Measurements from ENCODE around the gene UMODL1.

The UMODL1 gene

GRCh38 chr21:42182713-42183371 lies 111.7 kb downstream of the UMODL1 start:
- TF ChIP-seq EZH2 (IDR thresholded peaks at IDR 0.05) (no peak), FOXP2 (optimal IDR thresholded peaks at IDR 0.05; ENCODE audit: control extremely low read depth, extremely low read length, insufficient read depth) (no peak), POLR2AphosphoS5 (IDR thresholded peaks at IDR 0.05; ENCODE audit: borderline replicate concordance, low read depth, low read length) (no peak)
- Histone ChIP-seq H3K36me3 (ENCODE audit: insufficient read depth, low read length) (no peaks in the 10 kb centered on the region), H3K27ac (no peak overlapping the region), H3K9ac (ENCODE audit: insufficient read length) (no peak overlapping the region), H3K4me3 (no peak overlapping the region), H3K9me3 (ENCODE audit: low read depth, low read length) (no peaks in the 10 kb centered on the region)
- DNase-seq (ENCODE audit: low read depth, low spot score) = no peak

GRCh38 chr21:42183374-42184266 lies 112.5 kb downstream of the UMODL1 start:
- Histone ChIP-seq H3K27ac (no peak overlapping the region), H3K36me3 (ENCODE audit: insufficient read depth, low read length) (no peaks in the 10 kb centered on the region), H3K9me3 (ENCODE audit: low read depth, low read length) (no peaks in the 10 kb centered on the region), H3K4me3 (no peak overlapping the region), H3K9ac (ENCODE audit: insufficient read length) (no peak overlapping the region)
- no peak for DNase-seq (ENCODE audit: low read depth, low spot score)
- TF ChIP-seq EZH2 (IDR thresholded peaks at IDR 0.05) (no peak), POLR2AphosphoS5 (IDR thresholded peaks at IDR 0.05; ENCODE audit: borderline replicate concordance, low read depth, low read length) (no peak)

GRCh38 chr21:42186591-42186990 lies 115.5 kb downstream of the UMODL1 start:
- Histone ChIP-seq H3K4me3 (no peak overlapping the region), H3K36me3 (ENCODE audit: insufficient read depth, low read length) (no peaks in the 10 kb centered on the region), H3K9ac (ENCODE audit: insufficient read length) (no peak overlapping the region), H3K27ac (no peak overlapping the region), H3K9me3 (ENCODE audit: low read depth, low read length) (no peaks in the 10 kb centered on the region)
- DNase-seq (ENCODE audit: low read depth, low spot score) = no peak
- TF ChIP-seq FOXP2 (optimal IDR thresholded peaks at IDR 0.05; ENCODE audit: control extremely low read depth, extremely low read length, insufficient read depth) = no peak
- TF ChIP-seq POLR2AphosphoS5 (IDR thresholded peaks at IDR 0.05; ENCODE audit: borderline replicate concordance, low read depth, low read length) = no peak
- TF ChIP-seq EZH2 (IDR thresholded peaks at IDR 0.05) = no peak

GRCh38 chr21:42187976-42188653 lies 117.0 kb downstream of the UMODL1 start:
- no peaks in the 10 kb centered on the region for H3K36me3 ChIP-seq (ENCODE audit: insufficient read depth, low read length)
- H3K9me3 ChIP-seq (ENCODE audit: low read depth, low read length) = no peaks in the 10 kb centered on the region
- H3K27ac ChIP-seq = 0 out of 2 replicates have a peak overlapping the region, but pooled peaks have one; percentile 23
- TF ChIP-seq EZH2 (IDR thresholded peaks at IDR 0.05) (no peak), POLR2AphosphoS5 (IDR thresholded peaks at IDR 0.05; ENCODE audit: borderline replicate concordance, low read depth, low read length) (no peak), FOXP2 (optimal IDR thresholded peaks at IDR 0.05; ENCODE audit: control extremely low read depth, extremely low read length, insufficient read depth) (no peak)
- H3K9ac ChIP-seq (ENCODE audit: insufficient read length) = no peak overlapping the region
- H3K4me3 ChIP-seq = no peak overlapping the region
- peak; percentile 16 for DNase-seq (ENCODE audit: low read depth, low spot score)

- DNase-seq (ENCODE audit: low read depth, low spot score) = no peak
- Histone ChIP-seq H3K27ac (no peak overlapping the region), H3K4me3 (no peak overlapping the region), H3K36me3 (ENCODE audit: insufficient read depth, low read length) (no peaks in the 10 kb centered on the region), H3K9me3 (ENCODE audit: low read depth, low read length) (no peaks in the 10 kb centered on the region), H3K9ac (ENCODE audit: insufficient read length) (no peak overlapping the region)
- TF ChIP-seq FOXP2 (optimal IDR thresholded peaks at IDR 0.05; ENCODE audit: control extremely low read depth, extremely low read length, insufficient read depth) = no peak
- TF ChIP-seq EZH2 (IDR thresholded peaks at IDR 0.05) = no peak
- TF ChIP-seq POLR2AphosphoS5 (IDR thresholded peaks at IDR 0.05; ENCODE audit: borderline replicate concordance, low read depth, low read length) = no peak
Observed at GRCh38 chr21:42188663-42189062, 117.5 kb downstream of the UMODL1 start.

- no peak overlapping the region for H3K9ac ChIP-seq (ENCODE audit: insufficient read length)
- no peaks in the 10 kb centered on the region for H3K9me3 ChIP-seq (ENCODE audit: low read depth, low read length)
Observed at GRCh38 chr21:42189431-42189830, 118.3 kb downstream of the UMODL1 start.

GRCh38 chr21:42189860-42190485 lies 118.9 kb downstream of the UMODL1 start:
- Histone ChIP-seq H3K4me3 (no peak overlapping the region), H3K9me3 (ENCODE audit: low read depth, low read length) (no peaks in the 10 kb centered on the region), H3K27ac (no peak overlapping the region), H3K36me3 (ENCODE audit: insufficient read depth, low read length) (no peaks in the 10 kb centered on the region), H3K9ac (ENCODE audit: insufficient read length) (no peak overlapping the region)
- DNase-seq (ENCODE audit: low read depth, low spot score) = no peak
- no peak for TF ChIP-seq EZH2 (IDR thresholded peaks at IDR 0.05)
- TF ChIP-seq POLR2AphosphoS5 (IDR thresholded peaks at IDR 0.05; ENCODE audit: borderline replicate concordance, low read depth, low read length) = no peak
- TF ChIP-seq FOXP2 (optimal IDR thresholded peaks at IDR 0.05; ENCODE audit: control extremely low read depth, extremely low read length, insufficient read depth) = no peak

More at GRCh38 chr21:42189431-42189830, 118.3 kb downstream of the UMODL1 start:
- Histone ChIP-seq H3K4me3 (no peak overlapping the region), H3K27ac (no peak overlapping the region), H3K36me3 (ENCODE audit: insufficient read depth, low read length) (no peaks in the 10 kb centered on the region)
- no peak for DNase-seq (ENCODE audit: low read depth, low spot score)
- TF ChIP-seq POLR2AphosphoS5 (IDR thresholded peaks at IDR 0.05; ENCODE audit: borderline replicate concordance, low read depth, low read length) (no peak), FOXP2 (optimal IDR thresholded peaks at IDR 0.05; ENCODE audit: control extremely low read depth, extremely low read length, insufficient read depth) (no peak), EZH2 (IDR thresholded peaks at IDR 0.05) (no peak)

GRCh38 chr21:42190486-42190863 lies 119.4 kb downstream of the UMODL1 start:
- Histone ChIP-seq H3K9me3 (ENCODE audit: low read depth, low read length) (no peaks in the 10 kb centered on the region), H3K27ac (no peak overlapping the region), H3K9ac (ENCODE audit: insufficient read length) (no peak overlapping the region), H3K4me3 (no peak overlapping the region), H3K36me3 (ENCODE audit: insufficient read depth, low read length) (no peaks in the 10 kb centered on the region)
- TF ChIP-seq FOXP2 (optimal IDR thresholded peaks at IDR 0.05; ENCODE audit: control extremely low read depth, extremely low read length, insufficient read depth) (no peak), EZH2 (IDR thresholded peaks at IDR 0.05) (no peak), POLR2AphosphoS5 (IDR thresholded peaks at IDR 0.05; ENCODE audit: borderline replicate concordance, low read depth, low read length) (no peak)
- DNase-seq (ENCODE audit: low read depth, low spot score) = no peak
